A549 (cell line): Measurements from ENCODE around the gene ANKRD62. TPM values are rescaled to one million over a fixed set of nuclear protein-coding genes. Genes with fewer than 3 reads are reported as not detected.

Experiments
- ATAC-seq, 2 experiments: fragments of 200-7000 bp in 1 of 2; fragments of >200 bp in 1 of 2; cut with Nextera tagmentation in 1 of 2; cut with Tn5 transposase in 1 of 2; 3 replicates each; pipeline versions ENCODE4 v1.8.0 to v1.9.1; 2018 to 2020; ENCODE audit warnings: mild to moderate bottlenecking in 1 of 2, moderate library complexity in 1 of 2
- CTCF ChIA-PET: fragments of 300-600 bp; sonication (Branson Sonifier 250); formaldehyde crosslinking; extraction: SDS; loops from one replicate; lab custom pipeline; 2021; ENCODE audit warnings: antibody characterized with exemption, inconsistent platforms; lab: Yijun Ruan, JAX
- POLR2A ChIA-PET: fragments of 350-600 bp; formaldehyde crosslinking; extraction: SDS; loops from one replicate; lab custom pipeline; 2021; ENCODE audit warnings: antibody characterized with exemption, inconsistent platforms; lab: Yijun Ruan, JAX
- DNase-seq, 2 experiments: peaks; one replicate each; pipeline versions ENCODE4 v3.0.0 to v3.0.0-alpha.2; 2011 to 2016; ENCODE audit warnings: low read depth in 1 of 2, low spot score in 1 of 2
- FAIRE-seq: peaks from 2 replicates; lab custom pipeline; 2011; peaks lifted over from hg19 to GRCh38; lab: Jason Lieb, UNC
- H3K27ac ChIP-seq, 2 experiments: fragments of >200 bp; sonication (Bioruptor Twin); formaldehyde crosslinking; 3 replicates each; pipeline ENCODE4 v1.5.1; 2016 to 2017
- H3K4me1 ChIP-seq: fragments of >200 bp; sonication (Bioruptor Twin); formaldehyde crosslinking; 3 replicates; pipeline ENCODE4 v1.6.1; 2016
- H3K4me2 ChIP-seq: fragments of >200 bp; sonication (Bioruptor Twin); formaldehyde crosslinking; 3 replicates; pipeline ENCODE4 v1.6.1; 2016
- H3K4me3 ChIP-seq: fragments of >200 bp; sonication (Bioruptor Twin); formaldehyde crosslinking; 3 replicates; pipeline ENCODE4 v1.5.1; 2016
- H3K9me3 ChIP-seq: fragments of >200 bp; sonication (Bioruptor Twin); formaldehyde crosslinking; 3 replicates; pipeline ENCODE4 v1.6.1; 2016
- BCL3 ChIP-seq: fragments of >200 bp; sonication (Bioruptor Twin); formaldehyde crosslinking; IDR thresholded peaks from 3 replicates; pipeline ENCODE4 v1.6.1; 2016
- BHLHE40 ChIP-seq: IDR thresholded peaks from 2 replicates; pipeline ENCODE4 v1.6.1; 2012; ENCODE audit warnings: low read depth, low read length, inconsistent platforms
- CEBPB ChIP-seq, 2 experiments: fragments of >200 bp in 1 of 2; sonication (Bioruptor Twin) in 1 of 2; formaldehyde crosslinking in 1 of 2; IDR thresholded peaks; 2 replicates each; pipeline ENCODE4 v1.6.1; 2012 to 2016
- CHD2 ChIP-seq: fragments of 150-350 bp; IDR thresholded peaks from 2 replicates; pipeline ENCODE4 v1.6.1; 2014; ENCODE audit warnings: low read length; ENCODE audit not compliant: partially characterized antibody
- CTCF ChIP-seq: fragments of >200 bp; sonication (Bioruptor Twin); formaldehyde crosslinking; IDR thresholded peaks from 3 replicates; pipeline ENCODE4 v1.5.1; 2016
- ELK1 ChIP-seq: fragments of 150-350 bp; IDR thresholded peaks from 2 replicates; pipeline ENCODE4 v1.6.1; 2014; ENCODE audit warnings: low read depth, mild to moderate bottlenecking, low read length
- EP300 ChIP-seq, 2 experiments: fragments of >200 bp; sonication (Bioruptor Twin); formaldehyde crosslinking; IDR thresholded peaks; 2 replicates in 1 of 2; 3 replicates in 1 of 2; pipeline ENCODE4 v1.6.1; 2016 to 2017
- HES2 ChIP-seq: fragments of >200 bp; sonication (Bioruptor Twin); formaldehyde crosslinking; IDR thresholded peaks from 2 replicates; pipeline ENCODE4 v1.6.1; 2016
- HEYL ChIP-seq: fragments of 250-450 bp; sonication (Bioruptor Pico); IDR thresholded peaks from 2 replicates; pipeline ENCODE4 v1.8.0; 2021; ENCODE audit warnings: mild to moderate bottlenecking, moderate library complexity
- JUNB ChIP-seq: fragments of >200 bp; sonication (Bioruptor Twin); formaldehyde crosslinking; IDR thresholded peaks from 2 replicates; pipeline ENCODE4 v1.6.1; 2016
- KDM1A ChIP-seq: fragments of 200-600 bp; sonication (generic); IDR thresholded peaks from 2 replicates; pipeline ENCODE4 v1.6.1; 2016; ENCODE audit warnings: low read depth, mild to moderate bottlenecking
- MAZ ChIP-seq: fragments of 150-350 bp; IDR thresholded peaks from 2 replicates; pipeline ENCODE4 v1.6.1; 2014; ENCODE audit warnings: antibody characterized with exemption, low read depth, low read length, borderline replicate concordance
- NPAS2 ChIP-seq: fragments of 250-450 bp; sonication (Bioruptor Pico); IDR thresholded peaks from 2 replicates; pipeline ENCODE4 v1.8.0; 2022; ENCODE audit warnings: mild to moderate bottlenecking, moderate library complexity, borderline replicate concordance
- PHF8 ChIP-seq: fragments of 200-600 bp; sonication (generic); IDR thresholded peaks from 2 replicates; pipeline ENCODE4 v1.6.1; 2016; ENCODE audit warnings: low read depth, mild to moderate bottlenecking, antibody characterized with exemption, moderate library complexity, borderline replicate concordance
- POLR2AphosphoS2 ChIP-seq: conservative IDR thresholded peaks from 2 replicates; pipeline ENCODE4 v1.6.1; 2012; ENCODE audit warnings: low read length, improper control_type of control experiment, inconsistent platforms
- REST ChIP-seq: fragments of 200-600 bp; sonication (generic); IDR thresholded peaks from 2 replicates; pipeline ENCODE4 v1.6.1; 2016; ENCODE audit warnings: antibody characterized with exemption, mild to moderate bottlenecking, moderate library complexity
- RNF2 ChIP-seq: fragments of 200-600 bp; sonication (generic); IDR thresholded peaks from 2 replicates; pipeline ENCODE4 v1.6.1; 2016; ENCODE audit warnings: low read depth, mild to moderate bottlenecking, antibody characterized with exemption, moderate library complexity, borderline replicate concordance
- TFCP2L1 ChIP-seq: fragments of 250-450 bp; sonication (Bioruptor Pico); IDR thresholded peaks from 2 replicates; pipeline ENCODE4 v1.5.0; 2021; ENCODE audit warnings: mild to moderate bottlenecking
- ZSCAN20 ChIP-seq: fragments of 250-450 bp; sonication (Bioruptor Pico); IDR thresholded peaks from 2 replicates; pipeline ENCODE4 v1.8.0; 2022; ENCODE audit warnings: mild to moderate bottlenecking, moderate library complexity
- WGBS: methylation state at CpG from one replicate; pipeline ENCODE4 v1.1.6; 2017; ENCODE audit errors: missing lambda C conversion rate; 5-methylcytosine and 5-hydroxymethylcytosine counted together
- polyA plus RNA-seq, 4 experiments: library from polyadenylated mRNA; depleted of rRNA in 3 of 4; stranded (reverse); fragments of >200 nt; fragmentation: RNase III in 1 of 4; extraction: RNeasy Plus Mini Kit Qiagen cat#74134 plus additional on column Dnase treatment in 1 of 4; gene quantifications; 2 replicates in 3 of 4; 3 replicates in 1 of 4; pipeline ENCODE4 v1.2.3, GENCODE V29; 2011 to 2017

ANKRD62 gene
- polyA plus RNA-seq, 2 of the 4 experiments (the other 2 are of a cell fraction) = not detected

GRCh38 chr18:12102136-12102842 lies 8.6 kb downstream of the ANKRD62 start:
- no peak overlapping the region for H3K4me2 ChIP-seq
- no peak for ATAC-seq
- no peak for TF ChIP-seq HEYL (CRISPR knock-in tag)
- TF ChIP-seq KDM1A = no peak
- no peak for TF ChIP-seq RNF2
- TF ChIP-seq CEBPB (IDR thresholded peaks at IDR 0.05) = no peak
- no peak for TF ChIP-seq JUNB
- no peak for TF ChIP-seq MAZ
- TF ChIP-seq BHLHE40 = no peak
- no peak for TF ChIP-seq EP300 (IDR thresholded peaks at IDR 0.05)
- TF ChIP-seq TFCP2L1 (CRISPR knock-in tag) = no peak
- TF ChIP-seq CHD2 = no peak
- TF ChIP-seq, all 56 proteins: peak for 0
- ChIA-PET CTCF (no interaction called here), POLR2A (interaction anchor here (0.6 kb wide), 1 partner anchor 17 kb away, joined by 3 read pairs; no protein-coding TSS in a partner anchor)
- Histone ChIP-seq H3K27ac (no peak overlapping the region), H3K9me3 (no peaks in the 10 kb centered on the region), H3K4me1 (no peaks in the 10 kb centered on the region), H3K4me3 (no peak overlapping the region)
- DNase-seq = no peak
- FAIRE-seq = no peak
- 37% methylated on average over 12 of the region's 13 CpGs for WGBS

GRCh38 chr18:12106471-12106870 lies 12.8 kb downstream of the ANKRD62 start:
- H3K4me2 ChIP-seq = no peak overlapping the region
- TF ChIP-seq PHF8 (no peak), JUNB (no peak), POLR2AphosphoS2 (no peak), BCL3 (no peak)
- TF ChIP-seq, all 56 proteins: peak for 0
- no peak overlapping the region for H3K4me3 ChIP-seq
- no peaks in the 10 kb centered on the region for H3K9me3 ChIP-seq
- H3K4me1 ChIP-seq = no peaks in the 10 kb centered on the region
- DNase-seq (no peak), FAIRE-seq (no peak), ATAC-seq (no peak)
- CTCF ChIA-PET = no interaction called here
- POLR2A ChIA-PET = no interaction called here
- H3K27ac ChIP-seq = no peak overlapping the region
- 47% methylated on average over 2 of the region's 2 CpGs for WGBS

- FAIRE-seq (no peak), DNase-seq (no peak), ATAC-seq (no peak)
- Histone ChIP-seq H3K4me2 (no peak overlapping the region), H3K4me1 (no peaks in the 10 kb centered on the region), H3K4me3 (no peak overlapping the region), H3K9me3 (peaks cover 4% of the 10 kb centered on the region; the same call in 1 of the 3 replicates), H3K27ac (no peak overlapping the region)
- WGBS = 8% methylated on average over 3 of the region's 3 CpGs
- POLR2A ChIA-PET = no interaction called here
- TF ChIP-seq NPAS2 (no peak), HES2 (no peak), HEYL (CRISPR knock-in tag) (no peak), ELK1 (no peak), CHD2 (no peak), ZSCAN20 (CRISPR knock-in tag) (no peak), CTCF (no peak), REST (no peak), BCL3 (no peak)
- CTCF ChIA-PET = interaction anchor here (1.7 kb wide), 1 partner anchor 18 kb away, joined by 4 read pairs; no protein-coding TSS in a partner anchor
Observed at GRCh38 chr18:12109836-12110235, 16.2 kb downstream of the ANKRD62 start.
